ENCODE results near the gene USP22. TPM values are rescaled to one million over a fixed set of nuclear protein-coding genes. Genes with fewer than 3 reads are reported as not detected.

The USP22 gene
- total and polyA plus RNA-seq, 9 donors, result 75.2 to 246 (median 197) TPM

GRCh38 chr17:20989991-20990855 lies 52.6 kb downstream of the USP22 start:
- H3K36me3 ChIP-seq, result no peaks in the 10 kb centered on the region
- H3K27ac ChIP-seq, result no peak overlapping the region
- H3K4me3 ChIP-seq, result no peak overlapping the region
- no peaks in the 10 kb centered on the region for H3K9me3 ChIP-seq
- TF ChIP-seq POLR2A (IDR thresholded peaks at IDR 0.05), result no peak
- TF ChIP-seq CTCF (IDR thresholded peaks at IDR 0.05), result no peak
- no peak for TF ChIP-seq EP300 (IDR thresholded peaks at IDR 0.05)
- H3K4me1 ChIP-seq (ENCODE audit: insufficient read depth), result no peaks in the 10 kb centered on the region
- WGBS, 3 donors, result 60 to 72% (median 71%) methylated on average over 6 of the region's 6 CpGs
- intact Hi-C loops (cut with DNase I), result loop anchor here in 3 of 4 donors (5.0 to 10.0 kb wide), 2 partner anchors 83 to 85 kb away; no protein-coding TSS in a partner anchor
- H3K27me3 ChIP-seq, result no peaks in the 10 kb centered on the region
- DNase-seq, result no peak

- H3K4me3 ChIP-seq, result no peak overlapping the region
- no peak overlapping the region for H3K27ac ChIP-seq
- no peaks in the 10 kb centered on the region for H3K9me3 ChIP-seq
- WGBS, 3 donors, result 82 to 87% (median 83%) methylated on average over 7 of the region's 7 CpGs
- H3K36me3 ChIP-seq, result no peaks in the 10 kb centered on the region
- intact Hi-C loops (cut with DNase I), result no loop called here
- H3K27me3 ChIP-seq, result no peaks in the 10 kb centered on the region
- DNase-seq, result no peak
- no peak for TF ChIP-seq CTCF (IDR thresholded peaks at IDR 0.05)
- no peak for TF ChIP-seq EP300 (IDR thresholded peaks at IDR 0.05)
- TF ChIP-seq POLR2A (IDR thresholded peaks at IDR 0.05), result no peak
- H3K4me1 ChIP-seq (ENCODE audit: insufficient read depth), result no peaks in the 10 kb centered on the region
Measured at GRCh38 chr17:20989481-20989880, 53.3 kb downstream of the USP22 start.

- no peak for TF ChIP-seq CTCF (IDR thresholded peaks at IDR 0.05)
- TF ChIP-seq EP300 (IDR thresholded peaks at IDR 0.05), result no peak
- no peak for TF ChIP-seq POLR2A (IDR thresholded peaks at IDR 0.05)
- WGBS, 3 donors, result 89 to 94% (median 91%) methylated on average over 3 of the region's 3 CpGs
- H3K27me3 ChIP-seq, result no peaks in the 10 kb centered on the region
- no peaks in the 10 kb centered on the region for H3K4me1 ChIP-seq (ENCODE audit: insufficient read depth)
- intact Hi-C loops (cut with DNase I), result no loop called here
- H3K4me3 ChIP-seq, result no peak overlapping the region
- no peaks in the 10 kb centered on the region for H3K36me3 ChIP-seq
- H3K27ac ChIP-seq, result no peak overlapping the region
- no peaks in the 10 kb centered on the region for H3K9me3 ChIP-seq
- DNase-seq, result no peak
Measured at GRCh38 chr17:20988896-20989295, 53.9 kb downstream of the USP22 start.

GRCh38 chr17:20988001-20988636 lies 54.7 kb downstream of the USP22 start:
- 89 to 91% (median 89%) methylated on average over 11 of the region's 11 CpGs for WGBS, 3 donors
- Histone ChIP-seq H3K27me3 (no peaks in the 10 kb centered on the region), H3K36me3 (no peaks in the 10 kb centered on the region), H3K4me3 (no peak overlapping the region), H3K27ac (no peak overlapping the region), H3K9me3 (no peaks in the 10 kb centered on the region), H3K4me1 (ENCODE audit: insufficient read depth) (no peaks in the 10 kb centered on the region)
- TF ChIP-seq CTCF (IDR thresholded peaks at IDR 0.05) (no peak), EP300 (IDR thresholded peaks at IDR 0.05) (no peak), POLR2A (IDR thresholded peaks at IDR 0.05) (no peak)
- no peak for DNase-seq
- intact Hi-C loops (cut with DNase I), result no loop called here
